ENCODE data around the gene PNPLA5. TPM values are rescaled to one million over a fixed set of nuclear protein-coding genes. Genes with fewer than 3 reads are reported as not detected.
"Not testable (repeated sequence)": the region's sequence is repeated elsewhere in the genome, so short reads cannot be mapped to it uniquely, and the experiment has no call there.

PNPLA5 gene
- total and polyA plus RNA-seq, 2 experiments from 2014 or later: not detected

- Histone ChIP-seq H3K36me3 (no peaks in the 10 kb centered on the region), H3K4me1 (ENCODE audit: low read depth) (no peaks in the 10 kb centered on the region), H3K27me3 (no peaks in the 10 kb centered on the region), H3K27ac (no peak overlapping the region), H3K9me3 (ENCODE audit: low read depth) (no peaks in the 10 kb centered on the region), H3K4me3 (no peak overlapping the region)
- TF ChIP-seq CTCF (IDR thresholded peaks at IDR 0.05; ENCODE audit: low read depth, low read length): no peak
- no peak for DNase-seq (ENCODE audit: low read depth in 1 of 2, low spot score in 1 of 2)
Observed at GRCh38 chr22:43879901-43880540, 11.8 kb downstream of the PNPLA5 start.

- no peak overlapping the region for H3K27ac ChIP-seq
- no peak for DNase-seq (ENCODE audit: low read depth in 1 of 2, low spot score in 1 of 2)
- H3K4me1 ChIP-seq (ENCODE audit: low read depth): no peaks in the 10 kb centered on the region
Observed at GRCh38 chr22:43878831-43879550, 12.8 kb downstream of the PNPLA5 start.

GRCh38 chr22:43878079-43878795 is 13.6 kb downstream of the PNPLA5 start:
- Histone ChIP-seq H3K9me3 (ENCODE audit: low read depth) (no peaks in the 10 kb centered on the region), H3K27me3 (no peaks in the 10 kb centered on the region), H3K36me3 (no peaks in the 10 kb centered on the region), H3K27ac (no peak overlapping the region), H3K4me1 (ENCODE audit: low read depth) (no peaks in the 10 kb centered on the region), H3K4me3 (no peak overlapping the region)
- peak in 1 of 2 donors; percentile 80 for DNase-seq (ENCODE audit: low read depth in 1 of 2, low spot score in 1 of 2)
- no peak for TF ChIP-seq CTCF (IDR thresholded peaks at IDR 0.05; ENCODE audit: low read depth, low read length)

More at GRCh38 chr22:43878831-43879550, 12.8 kb downstream of the PNPLA5 start:
- H3K27me3 ChIP-seq: no peaks in the 10 kb centered on the region
- H3K4me3 ChIP-seq: no peak overlapping the region
- no peaks in the 10 kb centered on the region for H3K36me3 ChIP-seq
- TF ChIP-seq CTCF (IDR thresholded peaks at IDR 0.05; ENCODE audit: low read depth, low read length): no peak
- no peaks in the 10 kb centered on the region for H3K9me3 ChIP-seq (ENCODE audit: low read depth)

- Histone ChIP-seq H3K4me1 (ENCODE audit: low read depth) (no peaks in the 10 kb centered on the region), H3K27ac (no peak overlapping the region), H3K36me3 (no peaks in the 10 kb centered on the region), H3K9me3 (ENCODE audit: low read depth) (no peaks in the 10 kb centered on the region), H3K4me3 (no peak overlapping the region), H3K27me3 (no peaks in the 10 kb centered on the region)
- TF ChIP-seq CTCF (IDR thresholded peaks at IDR 0.05; ENCODE audit: low read depth, low read length): no peak
- DNase-seq (ENCODE audit: low read depth in 1 of 2, low spot score in 1 of 2): no peak
Observed at GRCh38 chr22:43876866-43877509, 14.8 kb downstream of the PNPLA5 start.

GRCh38 chr22:43869799-43870198 is 22.0 kb downstream of the PNPLA5 start:
- Histone ChIP-seq H3K27ac (no peak overlapping the region), H3K4me3 (no peak overlapping the region), H3K9me3 (ENCODE audit: low read depth) (no peaks in the 10 kb centered on the region), H3K36me3 (no peaks in the 10 kb centered on the region), H3K27me3 (no peaks in the 10 kb centered on the region), H3K4me1 (ENCODE audit: low read depth) (no peaks in the 10 kb centered on the region)
- no peak for DNase-seq (ENCODE audit: low read depth in 1 of 2, low spot score in 1 of 2)
- no peak for TF ChIP-seq CTCF (IDR thresholded peaks at IDR 0.05; ENCODE audit: low read depth, low read length)

- not testable (repeated sequence) for H3K9me3 ChIP-seq (ENCODE audit: low read depth); H3K36me3 ChIP-seq; H3K27ac ChIP-seq; H3K4me1 ChIP-seq (ENCODE audit: low read depth); DNase-seq (ENCODE audit: low read depth in 1 of 2, low spot score in 1 of 2); H3K27me3 ChIP-seq; H3K4me3 ChIP-seq
Observed at GRCh38 chr22:43869001-43869400, 22.8 kb downstream of the PNPLA5 start.

Data from cardiac muscle cell (in vitro differentiated cells and primary cell).